Vagina (tissue), 2 donors: ENCODE measurements around the gene NFIX.

ENCODE experiments used
- POLR2AphosphoS5 ChIP-seq, 2 donors: sonication (generic); formaldehyde crosslinking; IDR thresholded peaks; one replicate each; pipeline ENCODE4 v1.9.0; 2017; ENCODE audit warnings: antibody characterized with exemption in 2 of 2, mild to moderate bottlenecking in 2 of 2, low read depth in 1 of 2; ENCODE audit not compliant: insufficient read depth in 1 of 2
- TF ChIP-seq, protein P1 (sequence below), 3 experiments: fragments of 450-650 bp in 2 of 3; fragments of 200-600 bp in 1 of 3; sonication (generic) in 1 of 3; IDR thresholded peaks; one replicate each; pipeline ENCODE4 v1.5.1; 2017 to 2019; ENCODE audit warnings: antibody characterized with exemption in 3 of 3, mild to moderate bottlenecking in 2 of 3, moderate library complexity in 2 of 3

- TF ChIP-seq, protein P1, sequence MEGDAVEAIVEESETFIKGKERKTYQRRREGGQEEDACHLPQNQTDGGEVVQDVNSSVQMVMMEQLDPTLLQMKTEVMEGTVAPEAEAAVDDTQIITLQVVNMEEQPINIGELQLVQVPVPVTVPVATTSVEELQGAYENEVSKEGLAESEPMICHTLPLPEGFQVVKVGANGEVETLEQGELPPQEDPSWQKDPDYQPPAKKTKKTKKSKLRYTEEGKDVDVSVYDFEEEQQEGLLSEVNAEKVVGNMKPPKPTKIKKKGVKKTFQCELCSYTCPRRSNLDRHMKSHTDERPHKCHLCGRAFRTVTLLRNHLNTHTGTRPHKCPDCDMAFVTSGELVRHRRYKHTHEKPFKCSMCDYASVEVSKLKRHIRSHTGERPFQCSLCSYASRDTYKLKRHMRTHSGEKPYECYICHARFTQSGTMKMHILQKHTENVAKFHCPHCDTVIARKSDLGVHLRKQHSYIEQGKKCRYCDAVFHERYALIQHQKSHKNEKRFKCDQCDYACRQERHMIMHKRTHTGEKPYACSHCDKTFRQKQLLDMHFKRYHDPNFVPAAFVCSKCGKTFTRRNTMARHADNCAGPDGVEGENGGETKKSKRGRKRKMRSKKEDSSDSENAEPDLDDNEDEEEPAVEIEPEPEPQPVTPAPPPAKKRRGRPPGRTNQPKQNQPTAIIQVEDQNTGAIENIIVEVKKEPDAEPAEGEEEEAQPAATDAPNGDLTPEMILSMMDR (IDR thresholded peaks at IDR 0.05), result no peak
- TF ChIP-seq POLR2AphosphoS5 (IDR thresholded peaks at IDR 0.05; ENCODE audit: insufficient read depth in 1 of 2, low read depth in 1 of 2), result no peak
These were observed 2.1 kb downstream of the NFIX start for GRCh38 chr19:12997179-12997966.
